Measurements from ENCODE around the gene TAF1B. TPM values are rescaled to one million over a fixed set of nuclear protein-coding genes. Genes with fewer than 3 reads are reported as not detected.

Gene TAF1B
- total and polyA plus RNA-seq, 10 of the 15 experiments (the other 5 are each of a cell fraction or from before 2014, with no cell fraction given) = 8.1 to 18.3 (median 12.4) TPM

- TF ChIP-seq PAX8 (IDR thresholded peaks at IDR 0.05) (no peak), JUND (IDR thresholded peaks at IDR 0.05; ENCODE audit: low read depth, low read length) (no peak), MYC (IDR thresholded peaks at IDR 0.05; ENCODE audit: insufficient read depth, insufficient read length, insufficient replicate concordance, low read length, severe bottlenecking) (no peak), TCF7 (IDR thresholded peaks at IDR 0.05; ENCODE audit: borderline replicate concordance) (no peak), GABPA (IDR thresholded peaks at IDR 0.05; ENCODE audit: low read depth) (no peak), HDGF (IDR thresholded peaks at IDR 0.05) (no peak), IKZF2 (IDR thresholded peaks at IDR 0.05) (no peak), RAD21 (IDR thresholded peaks at IDR 0.05; ENCODE audit: insufficient read depth, low read depth, low read length) (no peak), CHD4 (IDR thresholded peaks at IDR 0.05) (no peak), REST (IDR thresholded peaks at IDR 0.05; ENCODE audit: low read depth, low read length) (no peak), DPF2 (IDR thresholded peaks at IDR 0.05) (no peak), SMC3 (IDR thresholded peaks at IDR 0.05; ENCODE audit: borderline replicate concordance, low read length) (no peak)
- TF ChIP-seq, protein P1, sequence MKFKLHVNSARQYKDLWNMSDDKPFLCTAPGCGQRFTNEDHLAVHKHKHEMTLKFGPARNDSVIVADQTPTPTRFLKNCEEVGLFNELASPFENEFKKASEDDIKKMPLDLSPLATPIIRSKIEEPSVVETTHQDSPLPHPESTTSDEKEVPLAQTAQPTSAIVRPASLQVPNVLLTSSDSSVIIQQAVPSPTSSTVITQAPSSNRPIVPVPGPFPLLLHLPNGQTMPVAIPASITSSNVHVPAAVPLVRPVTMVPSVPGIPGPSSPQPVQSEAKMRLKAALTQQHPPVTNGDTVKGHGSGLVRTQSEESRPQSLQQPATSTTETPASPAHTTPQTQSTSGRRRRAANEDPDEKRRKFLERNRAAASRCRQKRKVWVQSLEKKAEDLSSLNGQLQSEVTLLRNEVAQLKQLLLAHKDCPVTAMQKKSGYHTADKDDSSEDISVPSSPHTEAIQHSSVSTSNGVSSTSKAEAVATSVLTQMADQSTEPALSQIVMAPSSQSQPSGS (IDR thresholded peaks at IDR 0.05; ENCODE audit: low read length) = no peak
- TF ChIP-seq, protein P2, sequence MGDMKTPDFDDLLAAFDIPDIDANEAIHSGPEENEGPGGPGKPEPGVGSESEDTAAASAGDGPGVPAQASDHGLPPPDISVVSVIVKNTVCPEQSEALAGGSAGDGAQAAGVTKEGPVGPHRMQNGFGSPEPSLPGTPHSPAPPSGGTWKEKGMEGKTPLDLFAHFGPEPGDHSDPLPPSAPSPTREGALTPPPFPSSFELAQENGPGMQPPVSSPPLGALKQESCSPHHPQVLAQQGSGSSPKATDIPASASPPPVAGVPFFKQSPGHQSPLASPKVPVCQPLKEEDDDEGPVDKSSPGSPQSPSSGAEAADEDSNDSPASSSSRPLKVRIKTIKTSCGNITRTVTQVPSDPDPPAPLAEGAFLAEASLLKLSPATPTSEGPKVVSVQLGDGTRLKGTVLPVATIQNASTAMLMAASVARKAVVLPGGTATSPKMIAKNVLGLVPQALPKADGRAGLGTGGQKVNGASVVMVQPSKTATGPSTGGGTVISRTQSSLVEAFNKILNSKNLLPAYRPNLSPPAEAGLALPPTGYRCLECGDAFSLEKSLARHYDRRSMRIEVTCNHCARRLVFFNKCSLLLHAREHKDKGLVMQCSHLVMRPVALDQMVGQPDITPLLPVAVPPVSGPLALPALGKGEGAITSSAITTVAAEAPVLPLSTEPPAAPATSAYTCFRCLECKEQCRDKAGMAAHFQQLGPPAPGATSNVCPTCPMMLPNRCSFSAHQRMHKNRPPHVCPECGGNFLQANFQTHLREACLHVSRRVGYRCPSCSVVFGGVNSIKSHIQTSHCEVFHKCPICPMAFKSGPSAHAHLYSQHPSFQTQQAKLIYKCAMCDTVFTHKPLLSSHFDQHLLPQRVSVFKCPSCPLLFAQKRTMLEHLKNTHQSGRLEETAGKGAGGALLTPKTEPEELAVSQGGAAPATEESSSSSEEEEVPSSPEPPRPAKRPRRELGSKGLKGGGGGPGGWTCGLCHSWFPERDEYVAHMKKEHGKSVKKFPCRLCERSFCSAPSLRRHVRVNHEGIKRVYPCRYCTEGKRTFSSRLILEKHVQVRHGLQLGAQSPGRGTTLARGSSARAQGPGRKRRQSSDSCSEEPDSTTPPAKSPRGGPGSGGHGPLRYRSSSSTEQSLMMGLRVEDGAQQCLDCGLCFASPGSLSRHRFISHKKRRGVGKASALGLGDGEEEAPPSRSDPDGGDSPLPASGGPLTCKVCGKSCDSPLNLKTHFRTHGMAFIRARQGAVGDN (IDR thresholded peaks at IDR 0.05) = no peak
- TF ChIP-seq, protein P3, sequence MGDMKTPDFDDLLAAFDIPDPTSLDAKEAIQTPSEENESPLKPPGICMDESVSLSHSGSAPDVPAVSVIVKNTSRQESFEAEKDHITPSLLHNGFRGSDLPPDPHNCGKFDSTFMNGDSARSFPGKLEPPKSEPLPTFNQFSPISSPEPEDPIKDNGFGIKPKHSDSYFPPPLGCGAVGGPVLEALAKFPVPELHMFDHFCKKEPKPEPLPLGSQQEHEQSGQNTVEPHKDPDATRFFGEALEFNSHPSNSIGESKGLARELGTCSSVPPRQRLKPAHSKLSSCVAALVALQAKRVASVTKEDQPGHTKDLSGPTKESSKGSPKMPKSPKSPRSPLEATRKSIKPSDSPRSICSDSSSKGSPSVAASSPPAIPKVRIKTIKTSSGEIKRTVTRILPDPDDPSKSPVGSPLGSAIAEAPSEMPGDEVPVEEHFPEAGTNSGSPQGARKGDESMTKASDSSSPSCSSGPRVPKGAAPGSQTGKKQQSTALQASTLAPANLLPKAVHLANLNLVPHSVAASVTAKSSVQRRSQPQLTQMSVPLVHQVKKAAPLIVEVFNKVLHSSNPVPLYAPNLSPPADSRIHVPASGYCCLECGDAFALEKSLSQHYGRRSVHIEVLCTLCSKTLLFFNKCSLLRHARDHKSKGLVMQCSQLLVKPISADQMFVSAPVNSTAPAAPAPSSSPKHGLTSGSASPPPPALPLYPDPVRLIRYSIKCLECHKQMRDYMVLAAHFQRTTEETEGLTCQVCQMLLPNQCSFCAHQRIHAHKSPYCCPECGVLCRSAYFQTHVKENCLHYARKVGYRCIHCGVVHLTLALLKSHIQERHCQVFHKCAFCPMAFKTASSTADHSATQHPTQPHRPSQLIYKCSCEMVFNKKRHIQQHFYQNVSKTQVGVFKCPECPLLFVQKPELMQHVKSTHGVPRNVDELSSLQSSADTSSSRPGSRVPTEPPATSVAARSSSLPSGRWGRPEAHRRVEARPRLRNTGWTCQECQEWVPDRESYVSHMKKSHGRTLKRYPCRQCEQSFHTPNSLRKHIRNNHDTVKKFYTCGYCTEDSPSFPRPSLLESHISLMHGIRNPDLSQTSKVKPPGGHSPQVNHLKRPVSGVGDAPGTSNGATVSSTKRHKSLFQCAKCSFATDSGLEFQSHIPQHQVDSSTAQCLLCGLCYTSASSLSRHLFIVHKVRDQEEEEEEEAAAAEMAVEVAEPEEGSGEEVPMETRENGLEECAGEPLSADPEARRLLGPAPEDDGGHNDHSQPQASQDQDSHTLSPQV (IDR thresholded peaks at IDR 0.05) = no peak
Measured at GRCh38 chr2:9877726-9878125, 34.5 kb downstream of the TAF1B start (continued).

All from GM12878 (cell line).